K562 (cell line): ENCODE data around the gene FAM114A1. TPM values are rescaled to one million over a fixed set of nuclear protein-coding genes. Genes with fewer than 3 reads are reported as not detected.

Experiments
- ATAC-seq: fragments of 200-7000 bp; cut with Tn5 transposase; 3 replicates; pipeline ENCODE4 v1.9.1; 2020; ENCODE audit warnings: moderate library complexity
- BruUV-seq: library from RNA; stranded (reverse); fragments of 400-500 nt; replicated peaks from 2 replicates; lab custom pipeline; 2021; lab: Mats Ljungman, UMichigan
- CTCF ChIA-PET: fragments of 300-600 bp; formaldehyde crosslinking; extraction: SDS; loops from one replicate; lab custom pipeline; 2021; ENCODE audit warnings: low intra/inter-chr PET ratio; lab: Yijun Ruan, JAX
- POLR2A ChIA-PET: fragments of 300-600, 350-650 bp; sonication (Branson Sonifier 250); formaldehyde crosslinking; extraction: SDS; loops from one replicate; lab custom pipeline; 2021; ENCODE audit warnings: antibody characterized with exemption, inconsistent platforms; lab: Yijun Ruan, JAX
- DNase-seq, 4 experiments: peaks; one replicate each; pipeline versions ENCODE4 v3.0.0 to v3.0.0-alpha.2; 2011 to 2018; ENCODE audit warnings: low spot score in 3 of 4, mixed read lengths in 3 of 4; ENCODE audit errors: extremely low read depth in 1 of 4
- FAIRE-seq: peaks from 2 replicates; lab custom pipeline; 2011; peaks lifted over from hg19 to GRCh38; lab: Jason Lieb, UNC
- H2AFZ ChIP-seq: 2 replicates; pipeline ENCODE4 v1.6.0; 2011; ENCODE audit warnings: low read depth, low read length, control low read depth, inconsistent platforms
- H3K27ac ChIP-seq: fragments of 200-600 bp; 3 replicates; pipeline ENCODE4 v1.8.0; 2011; ENCODE audit warnings: low read depth, mild to moderate bottlenecking, control low read depth, inconsistent platforms, low read length, moderate library complexity, mixed read lengths; ENCODE audit errors: extremely low read depth
- H3K27me3 ChIP-seq, 2 experiments: fragments of 300-600 bp in 1 of 2; 2 replicates in 1 of 2; 3 replicates in 1 of 2; pipeline versions ENCODE4 v1.6.0 to v1.8.0; 2011; ENCODE audit warnings: inconsistent platforms in 2 of 2, low read length in 2 of 2, mild to moderate bottlenecking in 1 of 2, mixed read lengths in 1 of 2, moderate library complexity in 1 of 2; ENCODE audit not compliant: control insufficient read depth in 2 of 2, insufficient read depth in 2 of 2
- H3K36me3 ChIP-seq: fragments of 300-600 bp; 3 replicates; pipeline ENCODE4 v1.8.0; 2011; ENCODE audit warnings: mild to moderate bottlenecking, low read length, inconsistent platforms; ENCODE audit not compliant: control insufficient read depth, insufficient read depth
- H3K4me1 ChIP-seq, 2 experiments: fragments of 200-600 bp in 1 of 2; replicated peaks in 1 of 2; 2 replicates in 1 of 2; 3 replicates in 1 of 2; pipeline versions ENCODE4 v1.5.1 to v1.8.0; 2011; ENCODE audit warnings: inconsistent platforms in 2 of 2, low read length in 2 of 2, mild to moderate bottlenecking in 1 of 2, mixed read lengths in 1 of 2, moderate library complexity in 1 of 2; ENCODE audit not compliant: control insufficient read depth in 2 of 2, insufficient read depth in 2 of 2
- H3K4me2 ChIP-seq: 2 replicates; pipeline ENCODE4 v1.6.1; 2011; ENCODE audit warnings: low read length, control low read depth, inconsistent platforms, mixed read lengths; ENCODE audit not compliant: insufficient read depth
- H3K4me3 ChIP-seq: fragments of 200-600 bp; sonication (generic), shearing (Covaris generic); 2 replicates; pipeline ENCODE4 v1.5.1; 2016; ENCODE audit warnings: control low read depth, inconsistent platforms
- H3K79me2 ChIP-seq: fragments of 200-600 bp; 3 replicates; pipeline ENCODE4 v1.8.0; 2011; ENCODE audit warnings: low read length, inconsistent platforms; ENCODE audit not compliant: control insufficient read depth, insufficient read depth
- H3K9ac ChIP-seq, 2 experiments: 2 replicates each; pipeline versions ENCODE4 v1.6.0 to v1.6.1; 2011; ENCODE audit warnings: low read depth in 2 of 2, low read length in 2 of 2, control low read depth in 1 of 2, inconsistent platforms in 1 of 2, mild to moderate bottlenecking in 1 of 2, mixed read lengths in 1 of 2; ENCODE audit not compliant: insufficient read depth in 1 of 2
- H3K9me1 ChIP-seq: one replicate; pipeline ENCODE4 v1.6.0; 2011; ENCODE audit warnings: inconsistent platforms, mild to moderate bottlenecking, low read length, moderate library complexity; ENCODE audit not compliant: control insufficient read depth, insufficient read depth
- H3K9me3 ChIP-seq: replicated peaks from 2 replicates; pipeline ENCODE4 v1.5.1; 2011; ENCODE audit warnings: low read depth, low read length, inconsistent platforms; ENCODE audit not compliant: control insufficient read depth, insufficient read depth
- H4K20me1 ChIP-seq: replicated peaks from 2 replicates; pipeline ENCODE4 v1.6.1; 2011; ENCODE audit warnings: low read length, inconsistent platforms, mixed read lengths; ENCODE audit not compliant: control insufficient read depth, insufficient read depth
- C11orf30 ChIP-seq: fragments of 450-650 bp; IDR thresholded peaks from 2 replicates; pipeline ENCODE4 v1.6.1; 2016; ENCODE audit warnings: low read depth, mild to moderate bottlenecking
- CREM ChIP-seq: IDR thresholded peaks from 2 replicates; pipeline ENCODE4 v1.6.1; 2014; ENCODE audit warnings: antibody characterized with exemption, low read depth
- FUS ChIP-seq: fragments of 200-400 bp; formaldehyde crosslinking; optimal IDR thresholded peaks from 2 replicates; pipeline ENCODE3; 2017; ENCODE audit warnings: low read depth, low read length
- LARP7 ChIP-seq: fragments of 450-650 bp; IDR thresholded peaks from 2 replicates; pipeline ENCODE4 v1.6.1; 2016
- MYBL2 ChIP-seq, 2 experiments: fragments of 450-650 bp in 1 of 2; sonication (generic) in 1 of 2; formaldehyde crosslinking in 1 of 2; IDR thresholded peaks; 2 replicates each; pipeline versions ENCODE4 v1.6.1 to v1.8.1; 2017 to 2022; ENCODE audit warnings: borderline replicate concordance in 1 of 2, inconsistent platforms in 1 of 2, low read depth in 1 of 2, mild to moderate bottlenecking in 1 of 2, missing genetic modification reagents in 1 of 2, moderate library complexity in 1 of 2
- ZNF436 ChIP-seq: fragments of 250-450, 450-650 bp; sonication (Bioruptor Pico); formaldehyde crosslinking; IDR thresholded peaks from 2 replicates; pipeline ENCODE4 v1.7.0; 2020; ENCODE audit warnings: mild to moderate bottlenecking
- ZNF76 ChIP-seq: fragments of 250-450 bp; sonication (Bioruptor Pico); IDR thresholded peaks from 2 replicates; pipeline ENCODE4 v1.4.0; 2020; ENCODE audit warnings: mild to moderate bottlenecking, moderate library complexity, borderline replicate concordance
- ZNF764 ChIP-seq: fragments of 250-450 bp; sonication (Bioruptor Pico); IDR thresholded peaks from 2 replicates; pipeline ENCODE4 v1.4.0; 2020; ENCODE audit warnings: low read depth, mild to moderate bottlenecking, moderate library complexity
- ZNF766 ChIP-seq: fragments of 200-800 bp; sonication (Bioruptor generic); conservative IDR thresholded peaks from 2 replicates; pipeline ENCODE4 v1.6.1; 2016; ENCODE audit warnings: missing genetic modification characterization, missing compliant biosample characterization
- WGBS: fragments of 100-300 bp; shearing (Covaris generic); methylation state at CpG from one replicate; pipeline ENCODE4 v1.1.6; 2016; ENCODE audit warnings: low coverage, mixed read lengths; ENCODE audit not compliant: insufficient coverage; ENCODE audit errors: missing lambda C conversion rate; 5-methylcytosine and 5-hydroxymethylcytosine counted together
- in situ Hi-C: fragments of 300-500 bp; cut with MboI; formaldehyde crosslinking; loops from 4 replicates; pipeline ENCODE4 v1.15.0; 2018; ENCODE audit warnings: inconsistent platforms, mixed read lengths
- intact Hi-C: fragments of 100-400 bp; cut with micrococcal nuclease; formaldehyde crosslinking; loops from 2 replicates; pipeline ENCODE4 v1.14.2; 2022
- polyA plus RNA-seq, 8 experiments: library from polyadenylated mRNA; depleted of rRNA in 4 of 8; stranded (reverse) in 5 of 8; unstranded in 3 of 8; fragments of >200 nt; fragmentation: Nextera tagmentation in 2 of 8; fragmentation: Illumina TruSeq in 1 of 8; extraction: Ambion mirVana in 2 of 8; extraction: Trizol in 1 of 8; gene quantifications; 2 replicates each; pipeline versions ENCODE4 v1.2.1 to v1.2.3, GENCODE V29; 2011 to 2014; ENCODE audit warnings: inconsistent platforms in 1 of 8, missing spikeins in 1 of 8
- total RNA-seq, 7 experiments: library from RNA; depleted of rRNA in 6 of 7; stranded (reverse); fragments of >200 nt in 6 of 7; fragmentation: Illumina TruSeq in 2 of 7; extraction: Trizol in 2 of 7; gene quantifications; 2 replicates each; pipeline versions ENCODE4 v1.2.1 to v1.2.3, GENCODE V29; 2011 to 2021; ENCODE audit warnings: low replicate concordance in 1 of 7
- TF ChIP-seq, protein P1 (sequence below): fragments of 450-650 bp; formaldehyde crosslinking; conservative IDR thresholded peaks from 2 replicates; pipeline ENCODE4 v1.4.0; 2022; ENCODE audit warnings: mild to moderate bottlenecking, missing genetic modification characterization

Gene FAM114A1
- total and polyA plus RNA-seq, 9 of the 15 experiments (the other 6 are each of a cell fraction or from before 2014, with no cell fraction given) = 1.8 to 12.0 (median 4.3) TPM

DNA sequence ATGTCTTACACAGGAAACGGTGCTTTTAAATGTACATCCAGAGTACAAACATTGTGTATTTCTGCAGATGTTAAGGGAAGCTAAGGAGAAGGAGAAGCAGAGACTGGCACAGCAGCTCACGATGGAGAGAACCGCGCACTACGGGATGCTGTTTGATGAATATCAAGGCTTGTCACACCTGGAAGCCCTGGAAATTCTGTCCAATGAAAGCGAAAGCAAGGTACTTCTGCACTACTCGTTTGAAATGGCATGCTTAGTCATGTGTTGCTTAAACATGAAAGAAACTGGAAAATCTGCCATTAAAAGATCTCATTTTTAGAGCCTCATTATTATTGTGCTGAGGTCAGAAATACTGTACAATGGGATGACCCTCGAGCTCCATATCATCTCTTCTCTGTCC lies 47.2 kb downstream of the FAM114A1 start:
- CTCF ChIA-PET = no interaction called here
- no peak overlapping the region for H3K4me2 ChIP-seq
- H3K4me3 ChIP-seq = no peak overlapping the region
- FAIRE-seq (no peak), DNase-seq (no peak), ATAC-seq (no peak)
- no peak overlapping the region for H3K27ac ChIP-seq
- in situ Hi-C loops (no loop called here), intact Hi-C loops (no loop called here)
- H3K27me3 ChIP-seq = no peaks in the 10 kb centered on the region
- no peak overlapping the region for H2AFZ ChIP-seq
- H3K9ac ChIP-seq = no peak overlapping the region
- POLR2A ChIA-PET = interaction anchor here (1.3 to 1.9 kb wide), 2 partner anchors 9 to 16 kb away, joined by 4 read pairs; no protein-coding TSS in a partner anchor
- BruUV-seq = no TSS peak
- no peaks in the 10 kb centered on the region for H3K79me2 ChIP-seq
- no peaks in the 10 kb centered on the region for H3K9me3 ChIP-seq
- no peaks in the 10 kb centered on the region for H4K20me1 ChIP-seq
- H3K4me1 ChIP-seq = no peaks in the 10 kb centered on the region
- no peaks in the 10 kb centered on the region; the same call in 2 of the 3 replicates for H3K36me3 ChIP-seq
- WGBS = 63% methylated on average over 8 of the region's 8 CpGs
- no peaks in the 10 kb centered on the region for H3K9me1 ChIP-seq
- TF ChIP-seq ZNF766 (no peak), ZNF436 (CRISPR knock-in tag) (no peak), ZNF76 (no peak), CREM (no peak), ZNF764 (no peak), LARP7 (no peak), C11orf30 (no peak), MYBL2 (IDR thresholded peaks at IDR 0.05; ENCODE audit: low read depth) (no peak), MYBL2 (CRISPR knock-in tag; IDR thresholded peaks at IDR 0.05; ENCODE audit: borderline replicate concordance) (no peak), FUS (no peak)
- TF ChIP-seq, protein P1, sequence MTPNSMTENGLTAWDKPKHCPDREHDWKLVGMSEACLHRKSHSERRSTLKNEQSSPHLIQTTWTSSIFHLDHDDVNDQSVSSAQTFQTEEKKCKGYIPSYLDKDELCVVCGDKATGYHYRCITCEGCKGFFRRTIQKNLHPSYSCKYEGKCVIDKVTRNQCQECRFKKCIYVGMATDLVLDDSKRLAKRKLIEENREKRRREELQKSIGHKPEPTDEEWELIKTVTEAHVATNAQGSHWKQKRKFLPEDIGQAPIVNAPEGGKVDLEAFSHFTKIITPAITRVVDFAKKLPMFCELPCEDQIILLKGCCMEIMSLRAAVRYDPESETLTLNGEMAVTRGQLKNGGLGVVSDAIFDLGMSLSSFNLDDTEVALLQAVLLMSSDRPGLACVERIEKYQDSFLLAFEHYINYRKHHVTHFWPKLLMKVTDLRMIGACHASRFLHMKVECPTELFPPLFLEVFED (CRISPR knock-in tag) = no peak
- TF ChIP-seq, all 486 proteins: peak for 0
